Stimulated activated effector memory CD8-positive, alpha-beta T cell treated with anti-CD3 and anti-CD28 coated beads, Interleukin-12 subunit alpha, Interleukin-12 subunit beta, amount 100 ng/mL, for 72 hours (primary cell): ENCODE results near the gene POMT1.
A peak's percentile ranks its signal among the peaks of the same experiment; 100 is the strongest.

Experiments used
- ATAC-seq: fragments of 150-1000 bp; cut with Tn5 transposase; 2 replicates; pipeline ENCODE4 v1.10.0; 2021
- DNase-seq, 2 donors: peaks; one replicate each; pipeline ENCODE4 v3.0.0; 2021 to 2022; ENCODE audit warnings: low spot score in 2 of 2
- H3K27ac Mint-ChIP-seq: one replicate; pipeline ENCODE4 v1.8.0; 2022; ENCODE audit warnings: mild to moderate bottlenecking, mixed read lengths
- H3K36me3 Mint-ChIP-seq: one replicate; pipeline ENCODE4 v1.8.0; 2022; ENCODE audit warnings: mild to moderate bottlenecking, mixed read lengths
- H3K4me1 Mint-ChIP-seq: one replicate; pipeline ENCODE4 v1.8.0; 2022; ENCODE audit warnings: mixed read lengths
- H3K4me3 Mint-ChIP-seq: one replicate; pipeline ENCODE4 v1.8.0; 2022; ENCODE audit warnings: mild to moderate bottlenecking, mixed read lengths
- H3K9me3 Mint-ChIP-seq: one replicate; pipeline ENCODE4 v1.8.0; 2022; ENCODE audit warnings: mixed read lengths

The POMT1 gene

GRCh38 chr9:131473891-131474290 lies 28.8 kb upstream of the POMT1 start:
- Mint-ChIP-seq H3K9me3 (no peaks in the 10 kb centered on the region), H3K4me3 (no peak overlapping the region), H3K27ac (peak overlapping the region; percentile 40), H3K4me1 (peaks cover 12% of the 10 kb centered on the region), H3K36me3 (peaks cover 98% of the 10 kb centered on the region)
- no peak for DNase-seq
- ATAC-seq: no peak

- DNase-seq (no peak), ATAC-seq (no peak)
- H3K9me3 Mint-ChIP-seq: no peaks in the 10 kb centered on the region
- peaks cover 98% of the 10 kb centered on the region for H3K36me3 Mint-ChIP-seq
- H3K27ac Mint-ChIP-seq: peak overlapping the region; percentile 40
- no peak overlapping the region for H3K4me3 Mint-ChIP-seq
- peaks cover 6% of the 10 kb centered on the region for H3K4me1 Mint-ChIP-seq
Measured at GRCh38 chr9:131474711-131475110, 28.0 kb upstream of the POMT1 start.

GRCh38 chr9:131475111-131475955 lies 27.4 kb upstream of the POMT1 start:
- ATAC-seq (no peak), DNase-seq (no peak)
- no peaks in the 10 kb centered on the region for H3K9me3 Mint-ChIP-seq
- H3K36me3 Mint-ChIP-seq: peaks cover 98% of the 10 kb centered on the region
- H3K4me3 Mint-ChIP-seq: no peak overlapping the region
- H3K27ac Mint-ChIP-seq: peak overlapping the region; percentile 40
- H3K4me1 Mint-ChIP-seq: no peaks in the 10 kb centered on the region

GRCh38 chr9:131475956-131476776 lies 26.6 kb upstream of the POMT1 start:
- no peaks in the 10 kb centered on the region for H3K4me1 Mint-ChIP-seq
- H3K4me3 Mint-ChIP-seq: no peak overlapping the region
- no peaks in the 10 kb centered on the region for H3K9me3 Mint-ChIP-seq
- DNase-seq (no peak), ATAC-seq (no peak)
- no peak overlapping the region for H3K27ac Mint-ChIP-seq
- H3K36me3 Mint-ChIP-seq: peaks cover 98% of the 10 kb centered on the region

- Mint-ChIP-seq H3K4me1 (no peaks in the 10 kb centered on the region), H3K9me3 (no peaks in the 10 kb centered on the region), H3K4me3 (no peak overlapping the region), H3K27ac (peak overlapping the region; percentile 50), H3K36me3 (peaks cover 98% of the 10 kb centered on the region)
- no peak for DNase-seq
- no peak for ATAC-seq
Measured at GRCh38 chr9:131476777-131477345, 25.9 kb upstream of the POMT1 start.

- H3K36me3 Mint-ChIP-seq: peaks cover 98% of the 10 kb centered on the region
- no peak for ATAC-seq
- H3K4me1 Mint-ChIP-seq: no peaks in the 10 kb centered on the region
Measured at GRCh38 chr9:131477367-131477766, 25.4 kb upstream of the POMT1 start.

GRCh38 chr9:131477816-131478419 lies 24.8 kb upstream of the POMT1 start:
- no peak for DNase-seq
- Mint-ChIP-seq H3K4me3 (no peak overlapping the region), H3K36me3 (peaks cover 98% of the 10 kb centered on the region), H3K27ac (peak overlapping the region; percentile 76), H3K9me3 (no peaks in the 10 kb centered on the region), H3K4me1 (no peaks in the 10 kb centered on the region)
- ATAC-seq: no peak

More at GRCh38 chr9:131477367-131477766, 25.4 kb upstream of the POMT1 start:
- Mint-ChIP-seq H3K4me3 (no peak overlapping the region), H3K27ac (peak overlapping the region; percentile 50), H3K9me3 (no peaks in the 10 kb centered on the region)
- no peak for DNase-seq

- ATAC-seq (peak; percentile 61), DNase-seq (peak; percentile 46 to 73)
- Mint-ChIP-seq H3K27ac (peak overlapping the region; percentile 76), H3K9me3 (no peaks in the 10 kb centered on the region), H3K36me3 (peaks cover 98% of the 10 kb centered on the region), H3K4me3 (no peak overlapping the region), H3K4me1 (no peaks in the 10 kb centered on the region)
Measured at GRCh38 chr9:131478421-131478868, 24.3 kb upstream of the POMT1 start.

- no peak for ATAC-seq
Measured at GRCh38 chr9:131478911-131479310, 23.8 kb upstream of the POMT1 start.

GRCh38 chr9:131480258-131480657 lies 22.5 kb upstream of the POMT1 start:
- ATAC-seq: peak; percentile 46
- Mint-ChIP-seq H3K4me3 (no peak overlapping the region), H3K27ac (no peak overlapping the region), H3K9me3 (no peaks in the 10 kb centered on the region), H3K4me1 (no peaks in the 10 kb centered on the region), H3K36me3 (peaks cover 98% of the 10 kb centered on the region)
- DNase-seq: no peak

More at GRCh38 chr9:131478911-131479310, 23.8 kb upstream of the POMT1 start:
- Mint-ChIP-seq H3K36me3 (peaks cover 98% of the 10 kb centered on the region), H3K27ac (no peak overlapping the region), H3K4me3 (no peak overlapping the region), H3K4me1 (no peaks in the 10 kb centered on the region), H3K9me3 (no peaks in the 10 kb centered on the region)
- DNase-seq: no peak

GRCh38 chr9:131481441-131482342 lies 21.0 kb upstream of the POMT1 start:
- Mint-ChIP-seq H3K27ac (peak overlapping the region; percentile 80), H3K4me1 (no peaks in the 10 kb centered on the region), H3K9me3 (no peaks in the 10 kb centered on the region), H3K36me3 (peaks cover 100% of the 10 kb centered on the region), H3K4me3 (no peak overlapping the region)
- DNase-seq: no peak
- ATAC-seq: no peak

- Mint-ChIP-seq H3K4me1 (no peaks in the 10 kb centered on the region), H3K4me3 (no peak overlapping the region), H3K9me3 (no peaks in the 10 kb centered on the region), H3K36me3 (peaks cover 100% of the 10 kb centered on the region), H3K27ac (peak overlapping the region; percentile 80)
- DNase-seq: no peak
- ATAC-seq: no peak
Measured at GRCh38 chr9:131482343-131483006, 20.2 kb upstream of the POMT1 start.

- Mint-ChIP-seq H3K27ac (no peak overlapping the region), H3K9me3 (no peaks in the 10 kb centered on the region), H3K36me3 (peaks cover 100% of the 10 kb centered on the region), H3K4me3 (no peak overlapping the region), H3K4me1 (peaks cover 3% of the 10 kb centered on the region)
- DNase-seq: no peak
- no peak for ATAC-seq
Measured at GRCh38 chr9:131483319-131484050, 19.2 kb upstream of the POMT1 start.
